Lower leg skin (tissue), 3 donors: ENCODE results near the gene CMSS1.

Source experiments
- CTCF ChIP-seq, 3 donors: fragments of 450-650 bp; IDR thresholded peaks; one replicate each; pipeline ENCODE4 v1.5.1; 2016; ENCODE audit warnings: antibody characterized with exemption in 3 of 3, mild to moderate bottlenecking in 3 of 3, moderate library complexity in 2 of 3
- POLR2A ChIP-seq, 2 donors: fragments of 450-650 bp; IDR thresholded peaks; one replicate each; pipeline ENCODE4 v1.6.1; 2016 to 2017; ENCODE audit warnings: antibody characterized with exemption in 2 of 2, mild to moderate bottlenecking in 1 of 2, moderate library complexity in 1 of 2

DNA sequence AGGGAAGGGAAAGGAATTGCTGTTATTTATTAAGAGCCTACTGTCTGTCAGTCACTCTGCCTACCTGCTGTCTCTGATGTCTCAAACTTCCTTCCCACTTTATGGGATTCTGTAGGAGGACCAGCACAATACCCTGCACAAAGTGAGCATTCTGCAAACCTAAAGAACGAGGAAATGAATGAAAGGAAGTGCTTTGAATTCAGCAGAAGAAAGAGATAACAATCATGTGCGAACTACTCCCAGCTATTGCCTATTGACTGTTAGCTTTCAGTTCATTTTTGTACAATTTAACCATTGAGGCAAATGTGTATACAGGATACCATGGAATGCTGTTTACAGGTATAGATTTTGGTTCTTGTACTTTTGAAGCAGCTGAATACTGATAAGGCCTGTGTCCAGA is 66.8 kb downstream of the CMSS1 start:
- TF ChIP-seq CTCF (IDR thresholded peaks at IDR 0.05) = no peak
- TF ChIP-seq POLR2A (IDR thresholded peaks at IDR 0.05) = no peak
